ENCODE results near the gene CPEB4. TPM values are rescaled to one million over a fixed set of nuclear protein-coding genes. Genes with fewer than 3 reads are reported as not detected.
A peak's percentile ranks its signal among the peaks of the same experiment; 100 is the strongest.

CPEB4 gene
- total and polyA plus RNA-seq, 2 of the 8 experiments (the other 6 are each of a cell fraction or from before 2014, with no cell fraction given) = 8.4 to 13.4 TPM

- Histone ChIP-seq H2BK5ac (ENCODE audit: low read depth, low read length) (no peak overlapping the region), H3K36me3 (ENCODE audit: control insufficient read depth in 2 of 4, insufficient read depth in 4 of 4, low read length in 3 of 4) (no peaks in the 10 kb centered on the region), H4K91ac (replicated peaks; ENCODE audit: insufficient read length, low read length) (no peak overlapping the region), H3K18ac (ENCODE audit: extremely low read depth, low read length) (no peak overlapping the region), H2BK120ac (replicated peaks; ENCODE audit: low read depth, low read length) (no peak overlapping the region), H3K4ac (replicated peaks; ENCODE audit: insufficient read length, low read depth, low read length) (no peak overlapping the region), H3K9ac (replicated peaks in 1 of 4; ENCODE audit: extremely low read depth in 1 of 4, low read depth in 3 of 4, low read length in 3 of 4) (no peak overlapping the region), H3K79me2 (ENCODE audit: control insufficient read depth in 1 of 2, insufficient read depth in 2 of 2, low read length in 2 of 2) (peaks cover 0 to 36% of the 10 kb centered on the region in 2 experiments; a peak in 2 of 4 replicates), H2AK5ac (ENCODE audit: low read depth, low read length) (no peak overlapping the region), H3K9me3 (ENCODE audit: insufficient read depth in 2 of 2, low read depth in 1 of 2, low read length in 1 of 2) (no peaks in the 10 kb centered on the region), H3K23ac (ENCODE audit: insufficient read length) (no peak overlapping the region), H3K27me3 (replicated peaks in 1 of 4; ENCODE audit: control insufficient read depth in 3 of 4, extremely low read depth in 1 of 4, insufficient read depth in 3 of 4, low read length in 3 of 4) (no peaks in the 10 kb centered on the region), H3K4me1 (replicated peaks in 1 of 4; ENCODE audit: control insufficient read depth in 3 of 4, insufficient read depth in 4 of 4, low read length in 3 of 4) (peaks cover 3 to 10% (median 7%) of the 10 kb centered on the region in 4 experiments), H4K5ac (ENCODE audit: insufficient read length, low read depth, low read length) (no peak overlapping the region), H4K20me1 (replicated peaks in 1 of 2; ENCODE audit: control insufficient read depth in 1 of 2, insufficient read depth in 2 of 2, low read length in 2 of 2) (no peaks in the 10 kb centered on the region), H3K4me3 (ENCODE audit: extremely low read depth in 1 of 4, insufficient read depth in 2 of 4, low read depth in 3 of 4, low read length in 4 of 4) (peak overlapping the region in 1 of 4 experiments; percentile 42; a peak in 3 of 8 replicates), H3K27ac (ENCODE audit: low read depth, low read length) (no peak overlapping the region), H3K4me2 (ENCODE audit: insufficient read depth in 1 of 2, low read depth in 2 of 2, low read length in 2 of 2) (peak overlapping the region in 1 of 2 experiments; percentile 47; a peak in 3 of 4 replicates), H3K14ac (ENCODE audit: insufficient read length) (no peak overlapping the region), H2AFZ (ENCODE audit: low read length) (no peak overlapping the region), H2BK12ac (ENCODE audit: low read depth, low read length) (no peak overlapping the region), H2BK20ac (ENCODE audit: low read length) (no peak overlapping the region), H3K79me1 (ENCODE audit: low read depth, low read length) (no peaks in the 10 kb centered on the region), H3K56ac (replicated peaks; ENCODE audit: insufficient read length, low read depth, low read length) (no peak overlapping the region), H3K23me2 (ENCODE audit: low read depth, low read length) (peaks cover 5% of the 10 kb centered on the region), H4K8ac (ENCODE audit: extremely low read depth, insufficient read depth, low read length) (no peak overlapping the region), H2BK15ac (ENCODE audit: low read length) (no peak overlapping the region)
- ChIA-PET POLR2A (ENCODE audit: partially characterized antibody) (interaction anchor here (0.7 to 1.8 kb wide), 4 partner anchors 8 to 72 kb away, joined by 3 to 5 read pairs (median 4); no protein-coding TSS in a partner anchor), CTCF (ENCODE audit: partially characterized antibody) (interaction anchor here (1.0 to 2.5 kb wide), 7 partner anchors 7 to 276 kb away, joined by 3 to 9 read pairs (median 7); no protein-coding TSS in a partner anchor)
- DNase-seq (ENCODE audit: low read depth in 1 of 2, low spot score in 2 of 2) (no peak), FAIRE-seq (no peak)
- 84% methylated on average over 3 of the region's 3 CpGs; no CpG with 5 or more reads in 1 of the 2 experiments for WGBS, 2 experiments (ENCODE audit: extremely low coverage in 1 of 2, insufficient coverage in 1 of 2, insufficient read length in 1 of 2, insufficient replicate concordance in 2 of 2, low coverage in 1 of 2, low lambda C conversion rate in 2 of 2, missing lambda C conversion rate in 1 of 2)
- no peak for TF ChIP-seq EZH2 (IDR thresholded peaks at IDR 0.05; ENCODE audit: low read depth, low read length, severe bottlenecking)
- TF ChIP-seq, protein P1, sequence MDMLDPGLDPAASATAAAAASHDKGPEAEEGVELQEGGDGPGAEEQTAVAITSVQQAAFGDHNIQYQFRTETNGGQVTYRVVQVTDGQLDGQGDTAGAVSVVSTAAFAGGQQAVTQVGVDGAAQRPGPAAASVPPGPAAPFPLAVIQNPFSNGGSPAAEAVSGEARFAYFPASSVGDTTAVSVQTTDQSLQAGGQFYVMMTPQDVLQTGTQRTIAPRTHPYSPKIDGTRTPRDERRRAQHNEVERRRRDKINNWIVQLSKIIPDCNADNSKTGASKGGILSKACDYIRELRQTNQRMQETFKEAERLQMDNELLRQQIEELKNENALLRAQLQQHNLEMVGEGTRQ (IDR thresholded peaks at IDR 0.05; ENCODE audit: low read length) = no peak
- TF ChIP-seq TAF1 (IDR thresholded peaks at IDR 0.05; ENCODE audit: low read depth, low read length) = no peak
- TF ChIP-seq BACH1 (IDR thresholded peaks at IDR 0.05; ENCODE audit: low read length) = no peak
- no peak for TF ChIP-seq RFX5 (IDR thresholded peaks at IDR 0.05; ENCODE audit: borderline replicate concordance, low read depth, low read length)
- no peak for TF ChIP-seq HDAC2 (IDR thresholded peaks at IDR 0.05; ENCODE audit: borderline replicate concordance in 1 of 2, low read depth in 2 of 2, low read length in 2 of 2)
- no peak for TF ChIP-seq ASH2L (IDR thresholded peaks at IDR 0.05; ENCODE audit: low read length)
- no peak for TF ChIP-seq PHF8 (conservative IDR thresholded peaks at IDR 0.05; ENCODE audit: low read depth, low read length)
- no peak for TF ChIP-seq HDAC6 (IDR thresholded peaks at IDR 0.05; ENCODE audit: low read depth, low read length)
- no peak for TF ChIP-seq ZNF274 (IDR thresholded peaks at IDR 0.05; ENCODE audit: borderline replicate concordance, extremely low read depth, low read length)
- TF ChIP-seq GTF2F1 (IDR thresholded peaks at IDR 0.05; ENCODE audit: borderline replicate concordance, low read depth, low read length) = no peak
Measured at GRCh38 chr5:173891308-173892116, 3.4 kb downstream of the CPEB4 start.

Measured in H1 (cell line).